H9 (cell line): ENCODE measurements around the gene EDN1. TPM values are rescaled to one million over a fixed set of nuclear protein-coding genes. Genes with fewer than 3 reads are reported as not detected.

Experiments
- DNase-seq: peaks from one replicate; pipeline ENCODE4 v3.0.0-alpha.2; 2017
- H2AFZ ChIP-seq: one replicate; pipeline ENCODE4 v1.6.1; 2013; ENCODE audit warnings: mild to moderate bottlenecking, low read length, control low read depth, moderate library complexity
- H2AK5ac ChIP-seq: 2 replicates; pipeline ENCODE4 v1.6.1; 2013; ENCODE audit warnings: low read length, control low read depth, mixed read lengths; ENCODE audit not compliant: insufficient read length
- H2BK120ac ChIP-seq: one replicate; pipeline ENCODE4 v1.6.1; 2013; ENCODE audit warnings: low read depth, mild to moderate bottlenecking, low read length, control low read depth, inconsistent platforms; ENCODE audit not compliant: poor library complexity, severe bottlenecking
- H2BK12ac ChIP-seq: 2 replicates; pipeline ENCODE4 v1.6.1; 2013; ENCODE audit warnings: low read length, control low read depth, mixed read lengths, low read depth; ENCODE audit not compliant: insufficient read length
- H2BK15ac ChIP-seq: 2 replicates; pipeline ENCODE4 v1.6.1; 2013; ENCODE audit warnings: low read depth, low read length, control low read depth
- H2BK20ac ChIP-seq: one replicate; pipeline ENCODE4 v1.6.1; 2013; ENCODE audit warnings: low read depth, mild to moderate bottlenecking, low read length, control low read depth, inconsistent platforms; ENCODE audit not compliant: poor library complexity, severe bottlenecking
- H2BK5ac ChIP-seq: 2 replicates; pipeline ENCODE4 v1.6.1; 2013; ENCODE audit warnings: low read length, control low read depth, mixed read lengths; ENCODE audit not compliant: insufficient read length
- H3K14ac ChIP-seq: 2 replicates; pipeline ENCODE4 v1.6.1; 2013; ENCODE audit warnings: low read length, control low read depth; ENCODE audit not compliant: insufficient read depth
- H3K18ac ChIP-seq: 2 replicates; pipeline ENCODE4 v1.6.1; 2013; ENCODE audit warnings: low read depth, mild to moderate bottlenecking, mixed read lengths, low read length, control low read depth; ENCODE audit not compliant: insufficient read length
- H3K23ac ChIP-seq: 2 replicates; pipeline ENCODE4 v1.6.1; 2013; ENCODE audit warnings: low read length, control low read depth, mixed read lengths, low read depth; ENCODE audit not compliant: insufficient read length
- H3K23me2 ChIP-seq: 2 replicates; pipeline ENCODE4 v1.6.1; 2013; ENCODE audit warnings: low read depth, mild to moderate bottlenecking, mixed read lengths, low read length, control low read depth; ENCODE audit not compliant: insufficient read length, poor library complexity, severe bottlenecking
- H3K27ac ChIP-seq: 2 replicates; pipeline ENCODE4 v1.5.1; 2013; ENCODE audit warnings: low read length, control low read depth, mixed read lengths, low read depth; ENCODE audit not compliant: insufficient read length
- H3K27me3 ChIP-seq: 2 replicates; pipeline ENCODE4 v1.6.1; 2013; ENCODE audit warnings: low read length, control low read depth, inconsistent platforms; ENCODE audit not compliant: insufficient read depth
- H3K4ac ChIP-seq: 2 replicates; pipeline ENCODE4 v1.6.1; 2013; ENCODE audit warnings: low read depth, mild to moderate bottlenecking, control low read depth, inconsistent platforms, low read length, moderate library complexity
- H3K4me1 ChIP-seq: 2 replicates; pipeline ENCODE4 v1.6.1; 2013; ENCODE audit warnings: low read length, control low read depth, inconsistent platforms; ENCODE audit not compliant: insufficient read depth
- H3K4me2 ChIP-seq: 2 replicates; pipeline ENCODE4 v1.6.1; 2013; ENCODE audit warnings: low read length, control low read depth, mixed read lengths; ENCODE audit not compliant: insufficient read length, insufficient read depth
- H3K56ac ChIP-seq: 2 replicates; pipeline ENCODE4 v1.6.1; 2013; ENCODE audit warnings: low read depth, mild to moderate bottlenecking, mixed read lengths, low read length, control low read depth; ENCODE audit not compliant: insufficient read length
- H3K79me1 ChIP-seq: 2 replicates; pipeline ENCODE4 v1.6.1; 2013; ENCODE audit warnings: low read depth, mild to moderate bottlenecking, moderate library complexity, low read length, control low read depth, inconsistent platforms; ENCODE audit not compliant: insufficient read depth, poor library complexity, severe bottlenecking
- H3K79me2 ChIP-seq: 2 replicates; pipeline ENCODE4 v1.6.1; 2013; ENCODE audit warnings: low read length, control low read depth, inconsistent platforms; ENCODE audit not compliant: insufficient read depth
- H3K9ac ChIP-seq: 2 replicates; pipeline ENCODE4 v1.6.1; 2013; ENCODE audit warnings: low read length, control low read depth, mixed read lengths; ENCODE audit not compliant: insufficient read length; ENCODE audit errors: extremely low read depth
- H3K9me3 ChIP-seq: one replicate; pipeline ENCODE4 v1.6.1; 2013; ENCODE audit warnings: low read depth, low read length, inconsistent platforms; ENCODE audit not compliant: control insufficient read depth
- H3T11ph ChIP-seq: one replicate; pipeline ENCODE4 v1.6.1; 2013; ENCODE audit warnings: mild to moderate bottlenecking, low read length, control low read depth, inconsistent platforms
- H4K20me1 ChIP-seq: one replicate; pipeline ENCODE4 v1.6.1; 2013; ENCODE audit not compliant: control insufficient read depth, insufficient read length, insufficient read depth
- H4K5ac ChIP-seq: 2 replicates; pipeline ENCODE4 v1.6.1; 2013; ENCODE audit warnings: low read depth, mild to moderate bottlenecking, mixed read lengths, low read length, control low read depth; ENCODE audit not compliant: insufficient read length
- H4K8ac ChIP-seq: replicated peaks from 2 replicates; pipeline ENCODE4 v1.6.1; 2013; ENCODE audit warnings: low read length, control low read depth, mixed read lengths, low read depth; ENCODE audit not compliant: insufficient read length
- H4K91ac ChIP-seq: 2 replicates; pipeline ENCODE4 v1.6.1; 2013; ENCODE audit warnings: low read depth, mild to moderate bottlenecking, moderate library complexity, mixed read lengths, low read length, control low read depth; ENCODE audit not compliant: insufficient read length
- H3K27ac Mint-ChIP-seq, 3 experiments: 2 replicates in 2 of 3; 3 replicates in 1 of 3; pipeline ENCODE4 v1.8.0; 2020 to 2021; ENCODE audit warnings: mixed read lengths in 3 of 3, mild to moderate bottlenecking in 1 of 3, moderate library complexity in 1 of 3
- H3K27me3 Mint-ChIP-seq: 2 replicates; pipeline ENCODE4 v1.8.0; 2021; ENCODE audit warnings: low read depth, mild to moderate bottlenecking, moderate library complexity, mixed read lengths
- H3K36me3 Mint-ChIP-seq, 3 experiments: 2 replicates in 2 of 3; 3 replicates in 1 of 3; pipeline ENCODE4 v1.8.0; 2020 to 2021; ENCODE audit warnings: low read depth in 3 of 3, mixed read lengths in 3 of 3; ENCODE audit not compliant: insufficient read depth in 1 of 3
- H3K4me1 Mint-ChIP-seq, 2 experiments: 2 replicates each; pipeline ENCODE4 v1.8.0; 2020; ENCODE audit warnings: mixed read lengths in 2 of 2
- H3K4me3 Mint-ChIP-seq, 2 experiments: 2 replicates in 1 of 2; 3 replicates in 1 of 2; pipeline ENCODE4 v1.8.0; 2020 to 2021; ENCODE audit warnings: mild to moderate bottlenecking in 2 of 2, mixed read lengths in 2 of 2, moderate library complexity in 1 of 2
- H3K9me3 Mint-ChIP-seq, 2 experiments: 2 replicates in 1 of 2; 3 replicates in 1 of 2; pipeline ENCODE4 v1.8.0; 2020; ENCODE audit warnings: mild to moderate bottlenecking in 2 of 2, mixed read lengths in 2 of 2, moderate library complexity in 1 of 2
- WGBS: extraction: QIAGEN DNeasy Blood & Tissue Kit; methylation state at CpG from one replicate; pipeline ENCODE4 v1.1.7; 2013; ENCODE audit warnings: missing lambda C conversion rate, low lambda C conversion rate, mixed read lengths; ENCODE audit not compliant: insufficient read length; ENCODE audit errors: extremely low coverage; 5-methylcytosine and 5-hydroxymethylcytosine counted together
- total RNA-seq: library from RNA; stranded (reverse); gene quantifications from 2 replicates; pipeline ENCODE4 v1.2.1, GENCODE V29; 2021
- TF ChIP-seq, protein P1 (sequence below): fragments of 200-600 bp; sonication (generic); conservative IDR thresholded peaks from 3 replicates; pipeline ENCODE4 v1.8.0; 2021; ENCODE audit warnings: antibody characterized with exemption, mild to moderate bottlenecking

EDN1 gene
- total RNA-seq, 1 experiment from 2014 or later: 2.1 TPM

DNA sequence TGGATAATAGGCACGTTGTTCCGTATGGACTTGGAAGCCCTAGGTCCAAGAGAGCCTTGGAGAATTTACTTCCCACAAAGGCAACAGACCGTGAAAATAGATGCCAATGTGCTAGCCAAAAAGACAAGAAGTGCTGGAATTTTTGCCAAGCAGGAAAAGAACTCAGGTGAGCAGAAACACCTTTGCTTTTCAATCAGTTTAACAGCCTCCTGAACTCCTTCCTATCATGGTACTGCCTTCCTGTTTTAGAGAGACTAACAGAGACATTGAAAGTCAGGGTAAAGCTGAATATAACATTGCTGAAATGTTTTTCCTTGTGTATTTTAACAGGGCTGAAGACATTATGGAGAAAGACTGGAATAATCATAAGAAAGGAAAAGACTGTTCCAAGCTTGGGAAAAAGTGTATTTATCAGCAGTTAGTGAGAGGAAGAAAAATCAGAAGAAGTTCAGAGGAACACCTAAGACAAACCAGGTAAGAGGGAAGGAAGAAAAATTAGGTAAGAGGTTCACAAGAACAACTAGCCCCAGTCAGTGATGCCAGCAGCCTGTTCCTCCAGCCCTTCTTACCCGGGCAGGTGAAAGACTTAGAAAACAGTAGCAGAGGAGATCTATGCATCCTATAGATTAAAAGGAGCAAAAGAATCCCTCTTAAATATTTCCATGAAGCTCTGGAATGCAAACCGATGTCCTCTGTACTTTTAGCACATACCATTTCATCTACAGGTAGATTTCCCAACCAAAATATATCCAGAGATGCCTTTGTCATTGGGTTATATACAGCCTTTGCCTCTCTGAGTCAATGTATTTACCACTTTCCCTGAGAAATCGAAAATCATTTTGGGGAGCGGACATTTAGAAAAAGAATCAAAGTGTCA is 4.0 kb downstream of the EDN1 start:
- Histone ChIP-seq H3K79me1 (no peaks in the 10 kb centered on the region), H2BK20ac (no peak overlapping the region), H3K4ac (no peak overlapping the region), H4K5ac (no peak overlapping the region), H3K9me3 (no peaks in the 10 kb centered on the region), H3K4me2 (no peak overlapping the region), H2BK12ac (no peak overlapping the region), H3K23ac (no peak overlapping the region), H3K27me3 (no peaks in the 10 kb centered on the region; the same call in 1 of the 2 replicates), H3K14ac (no peak overlapping the region), H3K4me1 (no peaks in the 10 kb centered on the region; the same call in 1 of the 2 replicates), H3T11ph (no peak overlapping the region), H3K56ac (no peak overlapping the region), H4K8ac (no peak overlapping the region), H2AK5ac (no peak overlapping the region), H3K9ac (no peak overlapping the region), H2BK5ac (no peak overlapping the region), H2BK120ac (no peak overlapping the region), H3K79me2 (no peaks in the 10 kb centered on the region), H3K18ac (no peak overlapping the region), H2BK15ac (no peak overlapping the region), H3K23me2 (peaks cover 9% of the 10 kb centered on the region), H4K91ac (no peak overlapping the region), H2AFZ (no peak overlapping the region), H3K27ac (no peak overlapping the region), H4K20me1 (no peaks in the 10 kb centered on the region)
- DNase-seq: no peak
- no peak overlapping the region for H3K4me3 Mint-ChIP-seq
- H3K4me1 Mint-ChIP-seq: peaks cover 38 to 44% of the 10 kb centered on the region in 2 experiments
- no peak overlapping the region for H3K27ac Mint-ChIP-seq
- WGBS: no CpG with 5 or more reads among the region's 7 CpGs
- H3K27me3 Mint-ChIP-seq: peaks cover 21% of the 10 kb centered on the region
- H3K9me3 Mint-ChIP-seq: no peaks in the 10 kb centered on the region; a peak in 1 of 5 replicates
- TF ChIP-seq, protein P1, sequence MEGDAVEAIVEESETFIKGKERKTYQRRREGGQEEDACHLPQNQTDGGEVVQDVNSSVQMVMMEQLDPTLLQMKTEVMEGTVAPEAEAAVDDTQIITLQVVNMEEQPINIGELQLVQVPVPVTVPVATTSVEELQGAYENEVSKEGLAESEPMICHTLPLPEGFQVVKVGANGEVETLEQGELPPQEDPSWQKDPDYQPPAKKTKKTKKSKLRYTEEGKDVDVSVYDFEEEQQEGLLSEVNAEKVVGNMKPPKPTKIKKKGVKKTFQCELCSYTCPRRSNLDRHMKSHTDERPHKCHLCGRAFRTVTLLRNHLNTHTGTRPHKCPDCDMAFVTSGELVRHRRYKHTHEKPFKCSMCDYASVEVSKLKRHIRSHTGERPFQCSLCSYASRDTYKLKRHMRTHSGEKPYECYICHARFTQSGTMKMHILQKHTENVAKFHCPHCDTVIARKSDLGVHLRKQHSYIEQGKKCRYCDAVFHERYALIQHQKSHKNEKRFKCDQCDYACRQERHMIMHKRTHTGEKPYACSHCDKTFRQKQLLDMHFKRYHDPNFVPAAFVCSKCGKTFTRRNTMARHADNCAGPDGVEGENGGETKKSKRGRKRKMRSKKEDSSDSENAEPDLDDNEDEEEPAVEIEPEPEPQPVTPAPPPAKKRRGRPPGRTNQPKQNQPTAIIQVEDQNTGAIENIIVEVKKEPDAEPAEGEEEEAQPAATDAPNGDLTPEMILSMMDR: no peak
- H3K36me3 Mint-ChIP-seq: peaks cover 0 to 31% (median 5%) of the 10 kb centered on the region in 3 experiments; a peak in 3 of 7 replicates
